Glomerular visceral epithelial cell (primary cell): ENCODE data around the gene ELL.

Source experiments
- DNase-seq: peaks from one replicate; pipeline ENCODE4 v3.0.0-alpha.2; 2016; ENCODE audit errors: extremely low spot score

ELL gene

DNA sequence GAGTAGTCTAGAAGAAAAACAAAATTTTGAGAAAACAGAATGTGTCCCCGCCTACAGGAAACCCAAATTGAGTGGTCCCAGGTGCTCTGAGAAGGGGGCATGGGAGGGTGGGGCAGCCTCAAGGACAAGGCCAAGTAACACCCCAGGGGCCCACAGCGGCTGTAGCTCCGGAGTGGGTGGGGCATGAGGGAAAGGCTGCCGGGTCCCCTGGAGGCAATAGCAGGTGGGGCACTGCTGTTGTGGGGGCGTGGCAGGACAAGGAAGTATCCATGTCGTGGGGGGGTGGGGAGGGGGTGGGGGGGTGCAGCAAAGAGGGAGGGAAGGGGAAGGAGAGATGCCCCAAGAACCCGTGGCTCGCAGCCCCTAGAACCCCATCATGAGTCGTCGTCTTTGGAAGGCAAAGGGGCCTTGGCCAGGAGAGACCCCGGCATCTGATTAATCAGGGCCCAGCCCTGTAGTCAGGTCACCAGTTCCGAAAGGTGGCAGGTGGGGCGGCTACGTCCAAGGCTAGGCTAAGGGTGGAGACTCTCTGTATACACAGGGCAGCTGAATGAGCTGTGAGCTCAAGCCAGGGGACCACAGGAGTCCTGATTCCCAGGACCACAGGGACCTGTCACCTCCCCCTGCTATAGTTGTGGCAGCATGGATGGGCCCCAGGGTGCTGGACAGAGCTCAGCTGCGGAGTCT is 76.5 kb downstream of the ELL start:
- DNase-seq: no peak

- no peak for DNase-seq
Measured at GRCh38 chr19:18444513-18444912, 77.4 kb downstream of the ELL start.

GRCh38 chr19:18443831-18444230 is 78.0 kb downstream of the ELL start:
- DNase-seq: no peak

GRCh38 chr19:18443406-18443805 is 78.5 kb downstream of the ELL start:
- no peak for DNase-seq

GRCh38 chr19:18442941-18443340 is 78.9 kb downstream of the ELL start:
- no peak for DNase-seq

GRCh38 chr19:18441804-18442788 is 79.8 kb downstream of the ELL start:
- no peak for DNase-seq

DNA sequence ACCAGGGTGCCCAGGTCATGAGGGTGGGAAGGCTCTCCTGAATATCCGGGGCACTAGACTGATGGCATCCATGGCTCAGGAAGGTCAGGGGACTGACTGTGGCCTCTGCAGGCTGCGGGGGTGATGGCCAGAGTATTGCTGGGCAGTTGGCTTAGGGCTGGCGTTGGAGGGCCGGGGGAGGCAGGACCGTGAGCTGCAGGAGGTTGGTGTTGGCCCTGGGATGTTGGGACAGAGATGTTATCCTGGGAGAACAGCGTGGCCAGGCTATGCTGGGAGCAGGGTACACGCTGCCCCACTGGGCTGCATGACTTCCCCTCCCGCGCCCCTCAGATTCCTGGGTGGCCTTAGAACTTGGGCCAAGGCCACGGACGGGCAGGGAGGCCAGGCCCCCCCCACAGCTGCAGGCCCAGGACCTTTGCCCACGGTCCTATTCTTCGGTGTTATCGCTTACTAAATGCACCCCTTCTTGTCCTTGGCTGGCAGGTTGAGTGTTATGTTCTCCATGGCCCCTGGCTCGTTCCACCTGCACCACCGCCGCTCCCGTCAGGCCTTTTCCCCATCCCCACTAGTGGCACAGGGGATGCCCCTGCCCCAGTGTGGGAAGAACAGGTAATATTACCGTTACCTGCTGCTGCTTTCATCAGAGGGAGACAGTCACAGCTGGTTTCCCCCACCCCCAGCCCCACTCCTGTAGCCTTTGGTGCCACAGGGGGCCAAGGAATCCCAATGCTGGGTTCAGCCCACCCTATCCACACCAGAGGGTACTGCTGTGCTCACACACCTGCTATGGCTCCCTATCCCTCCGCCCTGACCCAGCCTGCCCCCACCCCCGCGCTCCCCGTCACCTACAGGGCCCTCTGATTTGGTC is 80.7 kb downstream of the ELL start:
- DNase-seq: no peak

DNA sequence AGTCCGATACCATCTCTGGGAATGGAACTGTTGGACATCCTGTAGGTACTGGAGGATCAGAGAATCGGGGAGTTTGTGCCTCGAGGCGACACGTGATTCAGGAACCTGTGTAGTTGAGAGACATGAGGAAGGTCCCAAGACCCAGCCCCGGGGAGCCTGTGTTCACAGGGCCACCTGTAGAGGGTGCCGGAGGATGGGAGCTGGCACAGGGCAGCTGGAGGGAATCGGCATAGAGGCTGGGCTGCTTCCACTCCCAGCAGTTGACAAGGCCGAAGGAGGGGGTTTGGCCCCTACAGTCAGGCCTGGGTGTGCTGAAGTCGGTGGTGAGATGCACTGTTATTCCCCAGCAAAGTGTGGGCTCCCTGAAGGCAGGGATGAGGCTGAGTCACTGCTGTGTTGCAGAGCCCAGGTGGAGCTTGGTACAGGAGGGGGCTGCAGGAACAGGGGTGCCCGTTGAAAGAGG is 81.4 kb downstream of the ELL start:
- DNase-seq: no peak

- DNase-seq: no peak
Measured at GRCh38 chr19:18439910-18440237, 82.0 kb downstream of the ELL start.

DNA sequence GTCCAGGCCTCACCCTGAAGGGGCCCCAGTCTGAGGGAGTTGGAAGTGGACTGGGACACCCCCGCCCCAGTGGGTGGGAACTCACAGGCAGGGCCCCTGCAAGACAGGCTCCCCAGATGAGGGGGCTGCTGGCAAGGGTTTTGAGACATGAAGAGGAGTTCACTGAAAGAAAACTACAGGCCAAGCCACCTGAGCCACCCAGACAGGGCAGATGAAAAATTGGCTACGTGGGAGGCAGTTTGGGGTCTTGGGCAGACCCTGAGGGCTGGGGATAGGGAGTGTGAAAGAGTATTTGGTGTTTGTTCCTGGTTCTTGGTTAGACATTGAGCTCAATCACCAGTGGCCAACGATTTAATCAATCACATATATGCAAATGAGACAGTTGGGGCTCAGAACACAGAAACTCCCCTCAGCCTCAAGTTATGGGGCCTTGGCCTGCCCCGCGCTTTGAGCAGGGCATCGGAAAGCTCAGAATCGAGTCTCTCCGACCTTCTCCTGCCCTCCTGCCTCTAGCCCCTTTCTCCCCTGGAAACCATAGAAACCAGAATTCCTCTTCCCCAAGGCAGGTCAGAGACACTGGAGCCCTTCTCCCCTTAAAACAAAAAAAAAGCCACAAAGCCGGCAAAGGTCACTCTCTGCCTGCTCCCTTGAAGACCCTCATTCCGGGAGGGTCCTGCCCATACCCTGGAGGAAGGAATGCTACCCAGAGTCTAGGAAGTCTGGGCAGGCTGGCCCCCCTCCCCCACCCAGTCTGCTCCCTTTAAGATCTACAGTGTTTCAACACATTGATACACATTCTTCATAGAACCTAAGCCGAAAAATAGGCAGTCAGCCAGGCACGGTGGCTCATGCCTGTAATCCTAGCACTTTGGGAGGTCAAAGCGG is 82.6 kb downstream of the ELL start:
- DNase-seq: peak; percentile 41

- DNase-seq: no peak
Measured at GRCh38 chr19:18438331-18439024, 83.4 kb downstream of the ELL start.

DNA sequence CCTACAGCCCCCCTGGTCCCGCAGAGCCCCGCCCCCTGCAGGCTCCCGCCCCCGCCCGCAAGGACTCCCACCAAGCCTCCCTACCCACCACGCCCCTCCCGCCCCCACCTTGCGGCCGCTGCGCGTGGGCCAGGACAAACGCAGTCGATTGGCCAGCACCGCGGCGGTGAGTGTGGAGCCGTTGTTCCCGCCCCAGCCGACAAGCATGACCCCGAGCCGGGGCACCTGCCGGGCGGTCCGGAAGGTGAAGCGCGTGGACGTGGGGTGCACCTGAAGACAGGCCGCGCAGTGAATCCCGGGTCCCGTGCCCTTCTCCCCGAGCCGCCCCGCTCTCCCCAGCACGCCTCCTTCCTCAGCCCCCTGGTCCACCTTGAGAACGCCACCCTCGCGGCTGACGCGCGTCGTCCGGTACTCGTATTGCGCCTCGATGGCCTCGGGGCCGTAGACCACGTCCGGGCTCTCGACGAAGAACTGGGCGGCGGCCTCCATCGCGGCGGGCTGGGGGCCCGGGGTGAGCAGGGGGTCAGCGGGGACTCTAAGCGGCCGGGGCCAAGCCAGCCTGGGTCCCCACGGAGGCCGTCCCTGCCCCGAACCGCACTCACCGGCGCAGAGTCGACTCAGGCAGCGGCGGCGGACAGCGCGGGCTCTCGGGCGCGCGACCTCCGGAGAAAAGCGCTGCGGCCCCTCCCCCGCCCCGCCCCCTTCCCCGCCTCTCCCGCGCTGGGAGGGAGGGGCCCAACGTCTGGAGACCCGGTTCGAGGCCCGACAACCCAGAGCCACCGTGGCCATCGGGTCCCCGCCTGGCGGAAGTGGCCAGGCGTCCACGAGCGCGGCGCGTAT is 84.2 kb downstream of the ELL start, which contains the start of gene ISYNA1:
Gene ISYNA1 (minus strand): TSS at position 643 of the 840 bp plus-strand sequence. CDS start 154 bp downstream, at position 489.
- DNase-seq: peak; percentile 64

GRCh38 chr19:18436671-18437490 is 85.0 kb downstream of the ELL start:
- DNase-seq: peak; percentile 85

DNA sequence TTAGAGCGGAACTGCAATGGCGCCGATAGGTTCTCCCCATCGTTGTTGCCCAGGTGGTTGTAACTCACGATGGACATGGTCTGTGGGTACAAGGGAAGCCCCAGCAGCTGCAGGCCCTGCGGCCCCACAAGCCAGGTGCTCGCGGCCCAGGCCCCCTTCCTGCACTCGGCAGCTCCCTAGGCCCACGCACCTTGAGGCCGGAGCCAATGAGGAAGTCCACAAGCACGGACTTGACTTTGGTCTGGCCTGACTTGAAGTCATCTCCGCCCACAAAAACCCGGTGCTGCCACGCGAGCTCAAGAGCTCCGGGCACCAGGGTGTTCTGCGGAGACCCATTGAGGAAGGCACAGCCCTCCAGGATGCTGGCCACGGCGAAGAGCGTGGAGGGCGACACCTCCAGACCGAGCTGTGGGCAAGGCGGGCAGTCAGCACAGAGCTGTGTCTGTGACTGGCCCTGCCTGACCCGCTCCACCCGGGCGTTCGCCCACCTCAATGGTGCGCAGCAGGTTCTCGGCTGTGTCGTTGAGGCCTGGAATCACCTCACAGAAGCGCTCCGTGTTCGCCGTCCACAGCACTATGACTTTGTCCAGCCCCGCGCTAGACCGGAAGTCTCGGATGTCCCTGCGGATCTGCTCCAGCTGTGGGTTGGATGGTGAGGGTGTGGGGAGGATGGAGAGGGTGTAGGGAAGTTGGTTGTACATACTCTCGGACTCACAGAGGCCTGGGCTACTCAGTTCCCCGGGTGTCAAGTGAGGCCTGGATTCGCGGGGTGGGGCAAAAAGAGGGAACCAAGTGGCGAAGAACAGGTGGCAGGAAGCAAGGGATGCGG is 85.8 kb downstream of the ELL start:
- DNase-seq: no peak

DNA sequence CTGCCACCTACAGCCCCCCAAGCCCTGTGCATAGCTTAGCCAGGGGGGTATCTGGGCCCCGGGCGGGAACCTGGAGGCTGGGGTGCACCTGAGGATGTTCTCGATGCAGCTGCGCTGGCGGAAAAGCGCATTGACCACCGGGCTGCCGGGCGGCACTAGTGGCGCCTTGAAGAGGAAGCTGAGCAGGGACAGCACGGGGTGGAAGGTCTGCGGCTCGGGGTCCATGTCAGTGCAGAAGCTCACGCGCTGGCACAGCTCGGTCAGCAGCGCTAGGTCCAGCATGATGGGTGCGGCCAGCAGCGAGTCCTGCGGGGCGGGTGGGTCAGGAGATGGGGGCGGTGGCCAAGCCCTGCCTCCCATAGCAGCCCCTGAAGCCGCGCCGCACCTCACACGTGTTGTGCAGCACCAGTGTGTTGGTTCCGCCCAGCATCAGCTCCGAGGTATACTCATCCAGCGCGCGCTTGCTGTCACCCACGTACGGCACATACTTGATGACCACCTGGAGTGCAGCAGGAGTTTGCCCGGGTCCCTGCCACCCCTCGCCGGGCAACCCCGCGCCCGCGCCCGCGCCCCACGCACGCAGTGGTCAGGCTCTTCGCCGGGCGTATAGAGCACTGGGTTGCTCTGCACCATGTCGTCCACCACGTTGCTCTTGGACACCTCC is 86.6 kb downstream of the ELL start:
- no peak for DNase-seq

DNA sequence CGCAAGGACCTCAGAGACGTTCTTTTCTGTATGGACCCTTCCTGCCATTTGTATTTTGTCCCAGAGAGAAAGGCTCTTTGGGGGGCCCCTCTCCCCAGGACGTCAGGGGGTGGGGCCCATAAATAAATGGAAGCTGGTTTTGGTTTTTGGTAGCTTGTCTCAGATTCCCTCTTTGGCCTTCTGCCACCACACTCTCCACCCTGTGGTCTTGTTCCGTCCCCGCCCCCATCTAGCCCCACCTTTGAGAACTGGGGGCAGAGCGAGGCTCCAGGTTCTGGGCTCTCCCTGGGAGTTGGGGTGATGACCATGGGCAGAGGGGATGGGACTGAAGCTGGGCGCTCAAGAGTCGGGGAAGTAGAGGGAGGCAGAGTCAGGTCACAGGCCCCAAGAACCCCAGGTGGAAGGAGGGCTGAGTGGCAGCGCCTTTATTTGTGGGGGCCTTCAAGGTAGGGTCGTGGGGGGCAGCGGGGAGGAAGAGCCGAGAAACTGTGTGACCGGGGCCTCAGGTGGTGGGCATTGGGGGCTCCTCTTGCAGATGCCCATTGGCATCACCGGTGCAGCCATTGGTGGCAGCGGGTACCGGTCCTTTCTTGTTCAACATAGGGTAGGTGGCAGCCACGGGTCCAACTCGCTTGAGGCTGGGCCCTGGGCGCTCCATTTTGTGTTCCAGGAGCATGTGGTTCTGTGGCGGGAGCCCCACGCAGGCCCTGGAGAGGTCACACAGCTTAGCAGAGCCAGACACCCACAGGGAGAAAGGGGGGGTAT is 87.3 kb downstream of the ELL start:
- DNase-seq: no peak
